GM23248 (cell line): ENCODE data around the gene ZNF615.

Experiments
- EZH2 ChIP-seq: fragments of 200-600 bp; sonication (generic); IDR thresholded peaks from 2 replicates; pipeline ENCODE4 v1.6.1; 2018; ENCODE audit warnings: antibody characterized with exemption, mild to moderate bottlenecking; ENCODE audit not compliant: insufficient read depth, poor library complexity, severe bottlenecking
- EZH2phosphoT487 ChIP-seq: fragments of 200-600 bp; sonication (generic); IDR thresholded peaks from 2 replicates; pipeline ENCODE4 v1.6.1; 2018; ENCODE audit warnings: antibody characterized with exemption, moderate library complexity, mild to moderate bottlenecking, low read depth; ENCODE audit not compliant: insufficient read depth

DNA sequence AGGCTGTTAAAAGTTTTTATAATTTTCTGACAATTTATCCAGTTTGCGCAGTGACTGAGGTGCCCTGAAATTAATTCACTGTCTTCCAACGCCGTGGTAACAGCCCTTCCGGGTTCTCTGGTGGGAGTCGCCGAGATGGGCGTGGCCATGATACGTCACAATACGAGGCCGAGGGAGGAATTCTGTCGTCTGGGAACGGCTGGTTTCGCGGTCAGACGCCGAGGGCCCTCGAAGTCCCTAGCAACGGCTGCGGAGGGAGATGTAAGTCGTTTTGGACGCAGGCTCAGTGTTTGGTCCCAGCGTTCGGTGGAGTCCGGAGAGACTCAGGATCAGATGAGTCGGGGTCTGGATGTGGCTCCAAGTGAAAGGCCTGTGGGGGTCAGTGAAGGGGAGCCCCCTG, 59.0 kb downstream of the ZNF615 start:
- TF ChIP-seq EZH2phosphoT487 (no peak), EZH2 (no peak)
